ENCODE data around the gene MICAL3. TPM values are rescaled to one million over a fixed set of nuclear protein-coding genes. Genes with fewer than 3 reads are reported as not detected.

The MICAL3 gene
- total RNA-seq, 4 donors from 2014 or later, result 45.2 to 56.3 (median 46.3) TPM

- H3K27me3 ChIP-seq, result no peaks in the 10 kb centered on the region
- no peak overlapping the region for H3K4me3 ChIP-seq
- DNase-seq (ENCODE audit: low spot score in 2 of 2), result no peak
- no peaks in the 10 kb centered on the region for H3K4me1 ChIP-seq
- no peak overlapping the region for H3K27ac ChIP-seq
- no peaks in the 10 kb centered on the region for H3K9me3 ChIP-seq
- TF ChIP-seq, protein P1, sequence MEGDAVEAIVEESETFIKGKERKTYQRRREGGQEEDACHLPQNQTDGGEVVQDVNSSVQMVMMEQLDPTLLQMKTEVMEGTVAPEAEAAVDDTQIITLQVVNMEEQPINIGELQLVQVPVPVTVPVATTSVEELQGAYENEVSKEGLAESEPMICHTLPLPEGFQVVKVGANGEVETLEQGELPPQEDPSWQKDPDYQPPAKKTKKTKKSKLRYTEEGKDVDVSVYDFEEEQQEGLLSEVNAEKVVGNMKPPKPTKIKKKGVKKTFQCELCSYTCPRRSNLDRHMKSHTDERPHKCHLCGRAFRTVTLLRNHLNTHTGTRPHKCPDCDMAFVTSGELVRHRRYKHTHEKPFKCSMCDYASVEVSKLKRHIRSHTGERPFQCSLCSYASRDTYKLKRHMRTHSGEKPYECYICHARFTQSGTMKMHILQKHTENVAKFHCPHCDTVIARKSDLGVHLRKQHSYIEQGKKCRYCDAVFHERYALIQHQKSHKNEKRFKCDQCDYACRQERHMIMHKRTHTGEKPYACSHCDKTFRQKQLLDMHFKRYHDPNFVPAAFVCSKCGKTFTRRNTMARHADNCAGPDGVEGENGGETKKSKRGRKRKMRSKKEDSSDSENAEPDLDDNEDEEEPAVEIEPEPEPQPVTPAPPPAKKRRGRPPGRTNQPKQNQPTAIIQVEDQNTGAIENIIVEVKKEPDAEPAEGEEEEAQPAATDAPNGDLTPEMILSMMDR (IDR thresholded peaks at IDR 0.05), result no peak
- no peaks in the 10 kb centered on the region for H3K36me3 ChIP-seq
- 86 to 93% methylated on average over 11 to 14 of the region's 14 CpGs for WGBS, 2 donors
These were observed 270.0 kb downstream of the MICAL3 start for GRCh38 chr22:17754233-17754925.

GRCh38 chr22:17753401-17753989 lies 270.9 kb downstream of the MICAL3 start:
- Histone ChIP-seq H3K4me3 (no peak overlapping the region), H3K9me3 (no peaks in the 10 kb centered on the region), H3K27ac (no peak overlapping the region), H3K36me3 (no peaks in the 10 kb centered on the region), H3K27me3 (no peaks in the 10 kb centered on the region), H3K4me1 (no peaks in the 10 kb centered on the region)
- 81 to 86% methylated on average over 7 to 9 of the region's 13 CpGs for WGBS, 2 donors
- no peak for DNase-seq (ENCODE audit: low spot score in 2 of 2)
- TF ChIP-seq EP300 (IDR thresholded peaks at IDR 0.05) (no peak), POLR2A (IDR thresholded peaks at IDR 0.05) (no peak)
- TF ChIP-seq, protein P1 (IDR thresholded peaks at IDR 0.05), result no peak

- H3K36me3 ChIP-seq, result no peaks in the 10 kb centered on the region
- TF ChIP-seq POLR2A (IDR thresholded peaks at IDR 0.05), result no peak
- TF ChIP-seq, protein P1 (IDR thresholded peaks at IDR 0.05), result no peak
- no peak for TF ChIP-seq EP300 (IDR thresholded peaks at IDR 0.05)
- no peak overlapping the region for H3K27ac ChIP-seq
- H3K9me3 ChIP-seq, result no peaks in the 10 kb centered on the region
- no peak for DNase-seq (ENCODE audit: low spot score in 2 of 2)
- no peaks in the 10 kb centered on the region for H3K4me1 ChIP-seq
- H3K27me3 ChIP-seq, result no peaks in the 10 kb centered on the region
- H3K4me3 ChIP-seq, result no peak overlapping the region
- WGBS, 2 donors, result 85 to 94% methylated on average over 6 of the region's 6 CpGs
These were observed 272.8 kb downstream of the MICAL3 start for GRCh38 chr22:17751596-17751995.

GRCh38 chr22:17749605-17750395 lies 274.6 kb downstream of the MICAL3 start:
- H3K27me3 ChIP-seq, result no peaks in the 10 kb centered on the region
- H3K4me1 ChIP-seq, result no peaks in the 10 kb centered on the region
- H3K4me3 ChIP-seq, result no peak overlapping the region
- H3K36me3 ChIP-seq, result no peaks in the 10 kb centered on the region
- DNase-seq (ENCODE audit: low spot score in 2 of 2), result no peak
- no peak for TF ChIP-seq EP300 (IDR thresholded peaks at IDR 0.05)
- no peak for TF ChIP-seq POLR2A (IDR thresholded peaks at IDR 0.05)
- TF ChIP-seq, protein P1 (IDR thresholded peaks at IDR 0.05), result no peak
- H3K9me3 ChIP-seq, result no peaks in the 10 kb centered on the region
- H3K27ac ChIP-seq, result no peak overlapping the region
- 80 to 81% methylated on average over 29 to 32 of the region's 35 CpGs for WGBS, 2 donors

Measured in tibial nerve (tissue), 4 donors.